Smooth muscle cell (in vitro differentiated cells): ENCODE data around the gene PANK3. TPM values are rescaled to one million over a fixed set of nuclear protein-coding genes. Genes with fewer than 3 reads are reported as not detected.

Source experiments
- DNase-seq: peaks from one replicate; lab custom pipeline; 2025; ENCODE audit not compliant: unreplicated experiment; lab: John Stamatoyannopoulos, UW
- H2AFZ ChIP-seq: fragments of 200-600 bp; sonication (generic); 2 replicates; pipeline ENCODE4 v1.6.0; 2016; ENCODE audit warnings: antibody characterized with exemption, low read depth, mild to moderate bottlenecking
- H3F3A ChIP-seq: fragments of 200-600 bp; sonication (generic); 2 replicates; pipeline ENCODE4 v1.6.0; 2017; ENCODE audit warnings: antibody characterized with exemption, low read depth
- H3K27ac ChIP-seq: fragments of 200-600 bp; sonication (generic); 2 replicates; pipeline ENCODE4 v1.5.1; 2016; ENCODE audit warnings: low read depth, mild to moderate bottlenecking
- H3K27me3 ChIP-seq: fragments of 200-600 bp; sonication (generic); 2 replicates; pipeline ENCODE4 v1.6.1; 2016; ENCODE audit warnings: low read depth, mild to moderate bottlenecking
- H3K36me3 ChIP-seq: fragments of 200-600 bp; sonication (generic); 2 replicates; pipeline ENCODE4 v1.5.1; 2016; ENCODE audit warnings: low read depth
- H3K4me1 ChIP-seq: fragments of 200-600 bp; sonication (generic); 2 replicates; pipeline ENCODE4 v1.5.1; 2016; ENCODE audit warnings: low read depth
- H3K4me2 ChIP-seq: fragments of 200-600 bp; sonication (generic); 2 replicates; pipeline ENCODE4 v1.6.0; 2016; ENCODE audit warnings: mild to moderate bottlenecking
- H3K4me3 ChIP-seq: fragments of 200-600 bp; sonication (generic); 2 replicates; pipeline ENCODE4 v1.5.1; 2016; ENCODE audit warnings: mild to moderate bottlenecking
- H3K79me2 ChIP-seq: fragments of 200-600 bp; sonication (generic); 2 replicates; pipeline ENCODE4 v1.6.0; 2016; ENCODE audit warnings: low read depth, mild to moderate bottlenecking
- H3K9ac ChIP-seq: fragments of 200-600 bp; sonication (generic); 2 replicates; pipeline ENCODE4 v1.6.0; 2016; ENCODE audit warnings: low read depth
- H3K9me3 ChIP-seq: fragments of 200-600 bp; sonication (generic); replicated peaks from 2 replicates; pipeline ENCODE4 v1.5.1; 2016; ENCODE audit warnings: low read depth
- H4K20me1 ChIP-seq: fragments of 200-600 bp; sonication (generic); 2 replicates; pipeline ENCODE4 v1.6.0; 2016; ENCODE audit warnings: low read depth
- WGBS: methylation state at CpG from one replicate; pipeline ENCODE4 v1.1.7; 2016; ENCODE audit warnings: low lambda C conversion rate; 5-methylcytosine and 5-hydroxymethylcytosine counted together
- polyA plus RNA-seq: library from polyadenylated mRNA; unstranded; fragments of >200 nt; fragmentation: Nextera tagmentation; extraction: Ambion mirVana; gene quantifications from 2 replicates; pipeline ENCODE4 v1.2.1, GENCODE V29; 2016
- total RNA-seq: library from RNA; depleted of rRNA; stranded (reverse); fragments of >200 nt; gene quantifications from 2 replicates; pipeline ENCODE4 v1.2.3, GENCODE V29; 2014
- TF ChIP-seq, protein P1 (sequence below): fragments of 200-600 bp; sonication (generic); IDR thresholded peaks from 2 replicates; pipeline ENCODE4 v1.5.1; 2017; ENCODE audit warnings: borderline replicate concordance, mild to moderate bottlenecking, antibody characterized with exemption; ENCODE audit not compliant: insufficient read depth, poor library complexity, severe bottlenecking

PANK3 gene
- total and polyA plus RNA-seq, 2 experiments from 2014 or later: 15.8 to 52.5 TPM

DNA sequence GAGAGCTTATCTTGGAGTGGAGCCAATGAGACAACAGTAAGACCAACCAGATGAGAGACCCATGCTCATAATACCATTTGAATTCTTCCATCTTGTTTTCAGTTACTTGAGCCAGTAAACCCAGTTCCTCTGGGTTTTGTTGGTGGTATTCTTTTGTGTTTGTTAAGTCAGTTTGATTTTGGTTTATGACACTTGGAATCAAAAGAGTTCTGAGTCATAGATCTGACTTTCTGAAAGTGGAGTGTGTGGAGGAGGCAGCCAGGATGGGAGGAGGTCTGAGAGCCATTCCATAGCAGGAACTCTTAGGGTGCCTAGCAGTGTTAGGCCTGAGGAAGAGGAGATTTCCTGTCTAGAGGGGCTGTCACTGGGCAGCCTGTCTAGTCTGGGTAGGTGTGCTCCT lies 24.6 kb upstream of the PANK3 start:
- no peaks in the 10 kb centered on the region for H3K79me2 ChIP-seq
- no peak overlapping the region for H3K4me3 ChIP-seq
- H3K27ac ChIP-seq: no peak overlapping the region
- H3F3A ChIP-seq: no peaks in the 10 kb centered on the region
- no peak overlapping the region for H3K4me2 ChIP-seq
- no peaks in the 10 kb centered on the region for H3K36me3 ChIP-seq
- no peaks in the 10 kb centered on the region for H4K20me1 ChIP-seq
- no peak overlapping the region for H3K9ac ChIP-seq
- DNase-seq: no peak
- TF ChIP-seq, protein P1, sequence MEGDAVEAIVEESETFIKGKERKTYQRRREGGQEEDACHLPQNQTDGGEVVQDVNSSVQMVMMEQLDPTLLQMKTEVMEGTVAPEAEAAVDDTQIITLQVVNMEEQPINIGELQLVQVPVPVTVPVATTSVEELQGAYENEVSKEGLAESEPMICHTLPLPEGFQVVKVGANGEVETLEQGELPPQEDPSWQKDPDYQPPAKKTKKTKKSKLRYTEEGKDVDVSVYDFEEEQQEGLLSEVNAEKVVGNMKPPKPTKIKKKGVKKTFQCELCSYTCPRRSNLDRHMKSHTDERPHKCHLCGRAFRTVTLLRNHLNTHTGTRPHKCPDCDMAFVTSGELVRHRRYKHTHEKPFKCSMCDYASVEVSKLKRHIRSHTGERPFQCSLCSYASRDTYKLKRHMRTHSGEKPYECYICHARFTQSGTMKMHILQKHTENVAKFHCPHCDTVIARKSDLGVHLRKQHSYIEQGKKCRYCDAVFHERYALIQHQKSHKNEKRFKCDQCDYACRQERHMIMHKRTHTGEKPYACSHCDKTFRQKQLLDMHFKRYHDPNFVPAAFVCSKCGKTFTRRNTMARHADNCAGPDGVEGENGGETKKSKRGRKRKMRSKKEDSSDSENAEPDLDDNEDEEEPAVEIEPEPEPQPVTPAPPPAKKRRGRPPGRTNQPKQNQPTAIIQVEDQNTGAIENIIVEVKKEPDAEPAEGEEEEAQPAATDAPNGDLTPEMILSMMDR: no peak
- H2AFZ ChIP-seq: no peak overlapping the region
- H3K4me1 ChIP-seq: peaks cover 7% of the 10 kb centered on the region
- no peaks in the 10 kb centered on the region for H3K9me3 ChIP-seq
- H3K27me3 ChIP-seq: no peaks in the 10 kb centered on the region

DNA sequence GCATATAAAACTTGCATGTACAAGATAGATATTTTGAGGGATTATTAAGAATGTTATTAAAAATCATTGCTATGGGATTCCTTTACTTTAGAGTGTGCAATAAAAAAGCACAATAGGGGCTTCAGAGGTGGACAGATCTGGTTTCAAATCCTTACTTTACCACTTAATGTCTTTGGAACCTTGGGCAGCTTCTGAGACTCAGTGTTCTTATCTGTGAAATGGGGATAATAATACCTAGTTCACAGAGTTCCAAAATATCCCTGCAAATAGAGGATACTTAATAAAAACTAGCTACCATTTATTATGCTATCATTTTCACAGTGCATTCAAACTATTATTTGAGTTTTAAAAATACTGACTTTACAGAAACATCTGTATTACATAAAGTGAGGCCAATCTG lies 23.3 kb upstream of the PANK3 start:
- TF ChIP-seq, protein P1: no peak
- no peak for DNase-seq
- Histone ChIP-seq H4K20me1 (no peaks in the 10 kb centered on the region), H3K4me1 (peaks cover 7% of the 10 kb centered on the region), H3F3A (no peaks in the 10 kb centered on the region), H3K4me2 (no peak overlapping the region), H3K27me3 (no peaks in the 10 kb centered on the region), H3K79me2 (no peaks in the 10 kb centered on the region), H3K9me3 (no peaks in the 10 kb centered on the region), H2AFZ (no peak overlapping the region), H3K27ac (no peak overlapping the region), H3K36me3 (no peaks in the 10 kb centered on the region), H3K9ac (no peak overlapping the region), H3K4me3 (no peak overlapping the region)

DNA sequence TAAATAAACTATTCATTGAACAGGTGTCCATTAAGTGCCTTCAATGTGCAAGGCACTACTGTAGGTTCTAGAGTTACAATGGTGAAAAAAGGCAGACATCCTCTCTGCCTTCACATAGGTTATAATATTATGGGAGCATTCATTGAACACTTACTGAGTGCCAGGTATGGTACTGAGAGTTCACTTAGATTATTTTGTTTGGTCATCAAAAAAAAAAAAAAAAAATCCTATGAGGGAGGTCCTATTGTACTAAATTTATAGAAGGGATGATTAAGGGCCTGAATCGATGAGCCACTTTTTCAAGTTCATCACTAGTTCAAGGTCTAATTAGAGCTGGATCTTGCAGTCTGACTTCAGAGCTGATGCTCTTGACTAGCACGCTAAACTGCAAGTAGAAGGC lies 22.8 kb upstream of the PANK3 start:
- Histone ChIP-seq H3K4me1 (peaks cover 7% of the 10 kb centered on the region), H4K20me1 (no peaks in the 10 kb centered on the region), H3F3A (no peaks in the 10 kb centered on the region), H3K4me2 (no peak overlapping the region), H3K79me2 (no peaks in the 10 kb centered on the region), H3K9ac (no peak overlapping the region), H3K27me3 (no peaks in the 10 kb centered on the region), H3K27ac (no peak overlapping the region), H3K4me3 (no peak overlapping the region), H3K9me3 (no peaks in the 10 kb centered on the region), H3K36me3 (no peaks in the 10 kb centered on the region), H2AFZ (no peak overlapping the region)
- TF ChIP-seq, protein P1: no peak
- no peak for DNase-seq
- 70% methylated on average over 2 of the region's 2 CpGs for WGBS

DNA sequence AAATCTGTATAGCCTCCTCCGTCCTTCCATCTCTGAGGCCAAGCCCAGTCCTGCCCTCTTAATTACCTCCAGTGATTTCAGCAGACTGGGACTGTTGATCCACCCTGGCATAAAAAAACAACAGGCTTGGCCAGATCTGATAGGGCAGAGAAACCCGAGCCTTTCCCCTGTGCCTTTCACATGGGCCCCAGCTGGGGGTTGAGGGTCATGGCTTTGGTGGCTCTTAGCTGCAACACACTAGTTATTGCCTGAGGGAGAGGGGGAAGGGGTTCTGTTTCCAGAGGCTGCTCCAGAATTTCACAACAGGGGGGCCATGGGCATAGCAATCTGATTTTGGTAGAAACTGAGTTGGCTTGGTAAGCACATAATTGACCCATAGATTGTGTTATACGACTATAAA lies 21.2 kb upstream of the PANK3 start:
- no peaks in the 10 kb centered on the region for H3K36me3 ChIP-seq
- no peak for DNase-seq
- no peaks in the 10 kb centered on the region for H3K27me3 ChIP-seq
- H3K79me2 ChIP-seq: no peaks in the 10 kb centered on the region
- no peak overlapping the region for H3K9ac ChIP-seq
- H3K9me3 ChIP-seq: no peaks in the 10 kb centered on the region
- H3F3A ChIP-seq: no peaks in the 10 kb centered on the region
- TF ChIP-seq, protein P1: no peak
- no peak overlapping the region for H3K4me2 ChIP-seq
- no peak overlapping the region for H3K4me3 ChIP-seq
- H2AFZ ChIP-seq: no peak overlapping the region
- 54% methylated on average over 3 of the region's 3 CpGs for WGBS
- peaks cover 7% of the 10 kb centered on the region for H3K4me1 ChIP-seq
- no peaks in the 10 kb centered on the region for H4K20me1 ChIP-seq
- no peak overlapping the region for H3K27ac ChIP-seq
